Stimulated activated CD8-positive, alpha-beta memory T cell treated with anti-CD3 and anti-CD28 coated beads, Interleukin-12 subunit alpha, Interleukin-12 subunit beta, amount 100 ng/mL, for 24 hours (primary cell): ENCODE data around the gene HOXA2.

ENCODE experiments used
- DNase-seq: peaks from one replicate; pipeline ENCODE4 v3.0.0-alpha.2; 2020; ENCODE audit errors: extremely low read depth

Gene HOXA2

DNA sequence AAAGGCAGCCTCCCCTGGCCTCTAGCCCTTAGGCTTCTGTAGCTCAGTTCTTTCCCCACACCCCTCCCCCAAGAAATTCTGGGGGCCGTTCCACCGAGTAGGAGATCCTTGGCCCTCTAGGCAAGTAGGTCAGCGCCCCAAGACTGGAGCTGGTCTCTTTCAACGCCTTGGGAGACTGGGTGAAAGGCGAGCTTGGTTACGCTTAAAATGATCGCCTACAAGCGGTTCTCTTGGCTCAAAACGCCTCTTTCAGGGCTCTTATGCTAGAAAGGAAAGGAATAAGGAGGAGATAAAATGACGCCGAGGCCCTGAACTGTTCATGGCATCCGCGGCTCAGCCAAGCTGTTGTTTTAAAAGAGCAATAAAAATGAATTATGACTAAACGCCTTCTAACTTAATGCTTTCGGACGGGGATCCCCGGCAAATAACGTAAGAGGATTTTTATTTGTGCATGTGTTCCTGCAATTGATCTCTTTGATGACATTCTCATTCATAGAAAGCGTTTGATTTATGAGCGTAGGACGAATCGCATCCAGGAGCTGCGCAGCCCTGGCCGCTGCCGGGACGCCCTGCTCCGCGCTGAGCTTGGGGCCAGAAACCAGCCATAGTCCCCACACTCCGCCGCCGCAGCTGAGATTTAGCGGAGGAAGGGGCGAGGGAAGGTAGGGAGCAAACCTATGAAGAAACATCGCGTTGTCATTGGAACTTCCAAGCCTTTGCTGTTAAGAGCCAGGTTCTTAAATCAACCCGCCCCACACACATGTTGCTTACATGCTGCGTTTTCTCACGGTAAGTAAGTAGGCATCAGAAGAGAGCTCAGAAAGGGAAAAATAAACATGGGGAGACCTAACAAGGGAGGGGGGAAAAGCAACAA lies 3.7 kb downstream of the HOXA2 start:
- no peak for DNase-seq

DNA sequence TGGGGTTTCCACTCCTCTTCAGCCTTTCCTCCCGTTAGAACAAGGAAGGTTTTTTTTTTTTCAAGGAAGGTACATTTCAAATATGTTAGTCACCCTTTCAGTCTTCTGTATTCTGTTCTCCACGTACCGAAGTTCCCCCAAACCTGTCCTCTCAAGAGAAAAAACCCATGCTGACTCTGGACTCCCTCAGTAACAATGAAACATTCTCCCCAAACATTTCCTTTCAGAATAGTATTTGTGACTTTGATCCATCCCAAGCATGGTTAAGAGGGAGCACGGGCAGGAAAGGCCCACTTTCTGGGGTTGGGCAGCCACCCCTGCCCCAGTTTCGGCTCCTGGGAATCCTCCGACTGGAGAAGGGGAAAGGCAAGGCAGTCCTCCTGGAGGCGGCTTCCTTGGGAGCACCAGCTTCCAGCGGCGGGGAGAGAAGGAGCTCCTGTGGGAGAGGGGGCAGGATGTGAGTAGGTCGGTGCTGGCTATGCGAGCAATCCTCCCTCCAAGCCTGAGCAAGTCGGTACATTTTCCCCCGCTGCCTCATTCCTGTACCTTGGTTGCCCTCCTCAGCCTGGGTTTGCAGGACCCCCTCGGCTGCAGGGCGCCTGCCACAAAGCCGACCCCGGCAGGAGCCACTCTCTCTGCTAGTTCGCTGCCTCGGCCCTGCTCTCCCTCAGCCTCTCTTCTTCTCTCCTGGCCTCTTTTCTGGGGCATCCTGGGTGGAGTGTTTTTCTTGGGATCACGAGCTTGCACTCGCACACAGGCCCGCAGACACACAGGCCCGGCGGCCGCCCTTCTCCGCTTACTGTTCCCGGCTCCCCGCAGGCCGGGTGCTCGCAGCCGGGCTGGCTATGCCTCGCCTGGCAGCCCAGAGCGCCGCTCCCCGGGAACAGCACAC lies 4.6 kb downstream of the HOXA2 start:
- no peak for DNase-seq

DNA sequence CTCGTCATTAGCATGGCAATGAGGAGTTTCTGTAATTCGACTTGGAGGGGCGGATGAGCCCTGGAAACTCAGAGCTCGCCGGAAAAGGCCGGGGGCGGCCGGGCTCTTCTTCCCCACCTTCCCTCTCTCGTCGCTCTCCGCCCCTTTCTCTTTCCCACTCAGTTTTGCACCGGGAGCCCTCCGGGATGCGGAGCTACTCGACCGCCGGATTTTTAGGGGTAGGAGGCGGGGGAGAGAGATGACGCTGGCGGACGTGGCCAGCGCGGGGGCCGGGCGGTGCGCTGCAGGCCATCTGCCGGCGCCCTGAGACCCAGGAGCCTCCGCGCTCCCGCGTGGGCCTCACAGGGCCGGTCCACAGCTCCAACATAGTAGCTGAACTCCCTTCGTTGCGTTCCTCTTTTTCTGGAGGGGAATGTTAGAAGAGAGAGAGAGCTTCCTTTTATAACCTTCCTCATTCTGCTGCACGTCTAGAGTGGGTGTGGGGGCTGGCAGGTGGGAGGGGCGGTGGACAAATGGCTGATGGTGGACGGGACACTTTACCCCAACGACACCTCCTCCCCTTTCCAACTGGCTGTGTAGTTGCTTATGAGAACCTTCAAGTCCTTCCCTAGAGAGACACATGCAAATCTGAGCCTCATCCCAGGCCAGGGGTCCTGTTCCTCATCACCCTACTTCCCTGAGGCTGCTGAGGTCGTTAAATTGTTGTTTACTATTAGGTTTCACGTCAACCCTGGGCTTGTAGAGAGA lies 5.5 kb downstream of the HOXA2 start:
- no peak for DNase-seq

DNA sequence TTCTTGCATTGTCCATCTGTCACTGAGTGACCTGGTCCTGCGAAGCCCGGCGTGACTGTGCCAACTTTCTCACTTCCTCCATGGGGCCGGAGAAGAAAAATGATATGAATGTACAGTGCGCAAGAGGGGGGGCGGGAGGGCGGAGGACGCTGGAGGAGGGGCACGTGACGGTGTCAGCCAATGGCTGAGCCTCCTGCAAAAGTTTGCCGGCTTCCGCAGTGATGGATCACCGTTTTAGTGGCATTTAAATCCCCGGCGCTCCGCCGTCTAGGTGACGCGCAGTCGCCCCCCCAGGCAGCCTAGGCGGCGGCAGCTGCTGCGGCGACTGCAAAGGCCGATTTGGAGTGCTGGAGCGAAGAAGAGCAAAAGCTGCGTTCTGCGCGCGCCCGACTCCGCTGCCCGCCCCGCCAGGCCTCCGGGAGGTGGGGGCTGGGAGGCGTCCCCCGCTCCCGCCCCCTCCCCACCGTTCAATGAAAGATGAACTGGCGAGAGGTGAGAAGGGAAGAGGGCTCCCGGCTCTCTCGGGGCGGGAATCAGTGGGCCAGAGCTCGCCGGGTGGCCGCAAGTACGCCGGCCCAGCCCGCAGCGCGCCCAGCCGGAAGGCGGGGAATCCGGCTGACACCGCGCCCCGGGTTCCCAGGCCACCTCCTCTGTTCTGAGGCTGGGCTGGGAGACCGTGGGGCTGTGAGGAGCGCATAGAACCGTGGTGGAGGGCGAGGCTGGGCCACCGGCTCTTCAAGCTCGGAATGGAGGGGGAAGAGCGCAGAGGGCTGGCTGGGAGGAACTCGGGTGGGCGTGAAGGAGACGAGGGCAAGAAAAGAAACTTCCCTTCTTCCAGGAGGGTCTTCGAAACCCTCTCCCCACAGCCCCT lies 6.4 kb downstream of the HOXA2 start, which contains the start of gene HOXA1:
TSS of gene HOXA1 (minus strand) at position 104 of the 871 bp plus-strand sequence. CDS start at position 16, 88 bp downstream.
- peak; percentile 31 for DNase-seq

DNA sequence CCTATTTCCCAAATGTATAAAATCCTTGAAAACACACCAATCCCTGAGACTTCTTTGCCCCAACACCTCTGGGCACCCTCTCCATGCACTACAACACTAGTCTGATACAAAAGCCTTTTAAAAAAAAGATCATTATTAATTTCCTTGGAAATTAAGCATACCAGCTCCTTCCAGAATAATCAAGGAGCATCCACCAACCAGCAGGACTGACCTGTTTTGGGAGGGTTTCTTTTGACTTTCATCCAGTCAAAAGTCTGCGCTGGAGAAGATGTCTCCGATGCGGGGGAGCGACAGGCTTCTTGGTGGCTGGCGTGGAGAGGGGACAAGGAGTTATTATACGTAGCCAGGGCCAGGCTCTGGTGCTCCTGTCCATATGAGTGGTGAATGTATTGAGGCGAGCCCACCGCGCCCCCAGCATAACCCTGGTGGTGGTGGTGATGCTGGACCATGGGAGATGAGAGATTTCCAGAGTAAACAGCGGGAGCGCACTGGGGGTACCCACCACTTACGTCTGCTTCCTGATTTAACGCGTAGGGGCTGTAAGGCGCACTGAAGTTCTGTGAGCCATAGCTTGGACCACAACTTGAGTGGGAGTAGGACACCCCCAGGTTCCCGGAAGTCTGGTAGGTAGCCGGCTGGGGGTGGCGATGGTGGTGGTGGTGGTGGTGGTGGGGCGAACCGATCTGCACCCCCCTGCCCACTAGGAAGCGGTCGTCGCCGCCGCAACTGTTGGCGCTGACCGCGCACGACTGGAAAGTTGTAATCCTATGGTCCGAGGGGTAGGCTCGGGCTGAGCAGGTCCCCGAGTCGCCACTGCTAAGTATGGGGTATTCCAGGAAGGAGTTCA lies 7.2 kb downstream of the HOXA2 start:
- DNase-seq, result no peak

DNA sequence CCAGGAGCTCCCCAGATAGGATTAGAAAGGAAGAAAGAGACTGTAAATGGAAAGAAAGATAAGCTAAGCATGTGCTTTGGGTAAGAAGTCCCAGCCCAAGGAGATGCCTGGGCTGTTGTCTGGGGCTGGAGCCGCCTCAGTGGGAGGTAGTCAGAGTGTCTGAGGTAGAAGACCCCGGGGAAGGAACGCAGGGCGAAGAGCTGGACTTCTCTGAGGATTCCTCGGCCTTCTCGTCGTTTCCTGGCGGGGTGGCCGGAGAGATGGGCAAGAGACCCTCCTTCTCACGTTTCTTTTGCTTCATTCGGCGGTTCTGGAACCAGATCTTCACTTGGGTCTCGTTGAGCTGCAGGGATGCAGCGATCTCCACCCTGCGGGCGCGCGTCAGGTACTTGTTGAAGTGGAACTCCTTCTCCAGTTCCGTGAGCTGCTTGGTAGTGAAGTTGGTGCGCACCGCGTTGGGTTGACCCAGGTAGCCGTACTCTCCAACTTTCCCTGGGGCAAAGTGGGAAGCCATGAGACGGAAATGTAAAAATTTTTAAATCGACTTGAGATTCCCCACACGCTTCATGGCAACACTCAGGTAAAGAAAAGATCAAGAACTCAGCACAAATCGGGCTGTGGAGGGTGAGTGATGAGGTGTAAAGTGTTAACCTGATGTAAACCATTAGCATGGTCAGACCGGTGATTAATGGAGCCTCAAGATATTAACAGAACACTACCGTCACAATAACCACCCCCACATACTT lies 8.0 kb downstream of the HOXA2 start:
- DNase-seq, result no peak

DNA sequence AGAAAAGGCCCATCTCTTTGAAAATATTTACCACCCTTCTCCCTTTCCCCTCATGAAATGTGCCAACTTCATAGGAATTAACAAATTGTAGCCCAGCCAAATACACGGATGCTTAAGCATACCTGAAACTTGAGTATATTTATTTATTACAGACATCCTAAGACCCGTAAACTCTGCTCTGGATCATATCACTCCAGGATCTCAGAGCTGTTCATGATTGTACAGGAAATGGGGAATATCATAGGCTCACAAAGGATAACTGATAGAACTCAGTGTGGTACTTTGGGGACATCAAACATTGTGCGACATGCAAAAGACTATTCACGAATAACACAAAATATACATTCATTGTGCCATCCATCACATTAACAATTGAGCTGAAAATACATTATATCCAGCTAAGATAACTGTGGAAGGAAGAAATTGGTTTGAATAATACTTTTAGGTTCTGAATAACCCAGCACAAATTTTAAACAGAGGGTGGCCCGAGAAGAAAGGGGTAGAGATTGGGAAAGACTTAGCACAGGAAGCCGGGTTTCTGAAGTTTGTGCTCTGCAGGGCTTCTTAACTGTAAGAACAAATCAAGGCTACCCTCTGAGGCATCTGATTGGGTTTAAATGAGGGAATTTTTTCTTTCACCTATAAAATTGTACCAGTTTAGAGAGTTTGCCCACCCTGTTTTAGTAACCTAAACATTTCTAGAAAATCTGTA lies 9.1 kb downstream of the HOXA2 start:
- no peak for DNase-seq

DNA sequence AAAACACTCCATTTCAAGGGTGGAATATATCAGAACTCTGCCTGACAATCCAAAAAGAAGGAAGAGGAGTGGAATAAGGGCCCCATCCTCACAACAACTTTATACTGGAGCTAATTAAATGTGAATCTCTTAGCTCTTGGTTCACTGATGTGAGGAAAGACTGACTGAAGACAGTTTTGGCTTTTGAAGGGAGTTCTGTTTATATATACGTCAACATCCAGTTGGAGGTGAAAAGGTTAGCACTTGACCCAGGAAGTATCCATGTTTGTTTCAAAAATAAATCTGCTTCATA lies 9.7 kb downstream of the HOXA2 start:
- no peak for DNase-seq

DNA sequence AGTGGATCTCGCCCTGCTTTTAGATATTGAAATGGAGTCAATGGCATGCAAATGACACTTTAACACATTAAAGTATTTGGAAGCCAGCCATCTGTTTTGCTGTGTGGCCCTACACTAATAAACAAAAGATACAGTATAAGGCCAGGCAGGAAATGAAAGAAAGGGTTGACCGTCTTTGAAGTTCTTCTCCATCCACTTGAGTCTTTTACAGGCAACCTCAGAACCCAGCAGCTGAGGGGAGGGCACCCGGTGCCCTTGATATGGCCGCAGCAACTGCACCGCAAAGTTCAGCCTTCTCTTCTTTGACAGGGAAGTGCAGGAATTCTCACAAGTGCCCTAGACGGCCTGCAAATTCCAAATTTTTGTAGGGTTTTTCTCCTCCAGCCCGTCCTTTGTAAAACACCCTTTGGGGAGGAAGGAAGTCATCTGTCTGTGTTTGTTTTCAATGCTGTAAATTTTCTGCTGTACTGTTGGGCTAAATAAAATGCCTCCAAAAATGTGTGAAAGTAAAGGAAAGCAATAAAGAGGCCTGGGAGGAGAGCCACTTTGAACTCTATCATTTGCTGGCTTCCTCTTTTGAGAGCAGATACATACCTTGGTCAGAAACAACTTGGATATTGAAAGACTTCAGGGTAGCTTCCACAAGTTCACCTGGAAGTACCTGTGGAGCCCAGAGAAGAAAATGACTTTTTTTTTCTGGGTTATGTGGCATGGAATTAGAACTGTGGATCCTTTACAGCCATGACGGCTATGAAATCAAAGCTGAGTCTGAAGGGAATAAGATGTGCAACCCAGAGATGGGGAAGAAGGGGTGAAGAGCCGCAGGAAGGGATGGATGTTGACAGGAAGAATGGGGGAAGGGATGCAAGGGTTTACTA lies 10.3 kb downstream of the HOXA2 start:
- no peak for DNase-seq

DNA sequence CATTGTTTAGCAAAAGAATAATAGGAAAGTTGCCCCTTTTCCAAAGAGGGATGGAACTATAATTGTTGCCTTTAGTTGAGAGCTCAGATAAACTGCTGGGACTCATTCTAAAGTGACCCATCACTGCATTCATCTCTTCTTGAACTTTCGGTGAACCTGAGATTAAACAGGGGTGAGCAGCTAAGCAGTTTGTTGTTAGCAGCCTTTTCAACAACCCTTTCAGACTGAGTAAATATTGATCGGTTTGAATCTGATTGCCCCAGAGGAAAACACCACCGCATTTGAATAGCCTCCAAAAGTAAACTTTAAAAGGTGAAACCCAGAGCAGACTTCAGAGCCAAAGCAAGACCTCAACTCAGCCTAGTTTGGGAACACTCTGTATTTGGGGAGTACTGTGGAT lies 11.4 kb downstream of the HOXA2 start:
- DNase-seq, result no peak

DNA sequence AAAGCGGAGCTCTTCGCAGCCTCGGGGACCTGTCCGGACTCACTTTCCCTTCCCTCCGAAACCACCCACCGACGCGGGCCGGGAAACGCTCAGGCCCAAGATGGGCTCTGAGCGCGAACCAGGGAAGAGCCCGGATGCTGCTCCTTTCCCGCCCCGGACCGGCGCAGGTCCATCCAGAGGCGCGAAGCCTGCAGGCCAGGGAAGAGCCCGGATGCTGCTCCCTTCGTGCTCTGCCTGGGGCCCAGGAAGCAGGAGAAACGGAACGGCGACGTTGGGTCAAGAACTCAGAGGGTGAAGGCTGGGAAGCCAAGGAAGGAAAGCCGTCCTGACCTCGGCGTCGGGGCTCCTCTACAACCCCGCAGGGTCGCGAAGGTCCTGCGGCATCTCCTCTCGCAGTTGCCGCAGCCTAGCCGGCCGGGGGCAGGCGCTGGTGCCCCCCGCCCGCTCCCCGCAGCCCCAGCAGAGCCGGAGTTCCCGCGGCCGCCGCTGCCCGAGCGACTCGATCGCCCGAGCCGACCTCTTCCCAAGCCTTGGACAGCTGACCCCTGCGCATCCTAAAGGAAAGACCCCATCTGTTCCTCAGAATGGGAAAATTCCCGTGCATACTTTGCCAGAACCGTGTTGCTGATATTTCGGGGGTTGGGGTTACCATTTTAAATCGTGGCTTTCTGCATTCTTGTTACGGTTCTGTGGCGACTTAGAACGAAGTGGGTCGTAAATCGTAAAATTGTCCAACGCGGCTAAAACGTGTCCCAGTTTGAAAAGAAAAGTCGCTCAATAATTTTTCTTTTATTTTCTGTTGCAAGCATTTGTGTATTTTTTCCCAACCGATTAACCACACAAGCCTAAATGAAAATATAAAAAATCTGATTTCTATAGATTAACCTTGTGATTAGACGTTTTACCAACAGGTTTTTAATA lies 14.2 kb downstream of the HOXA2 start:
- DNase-seq, result no peak

DNA sequence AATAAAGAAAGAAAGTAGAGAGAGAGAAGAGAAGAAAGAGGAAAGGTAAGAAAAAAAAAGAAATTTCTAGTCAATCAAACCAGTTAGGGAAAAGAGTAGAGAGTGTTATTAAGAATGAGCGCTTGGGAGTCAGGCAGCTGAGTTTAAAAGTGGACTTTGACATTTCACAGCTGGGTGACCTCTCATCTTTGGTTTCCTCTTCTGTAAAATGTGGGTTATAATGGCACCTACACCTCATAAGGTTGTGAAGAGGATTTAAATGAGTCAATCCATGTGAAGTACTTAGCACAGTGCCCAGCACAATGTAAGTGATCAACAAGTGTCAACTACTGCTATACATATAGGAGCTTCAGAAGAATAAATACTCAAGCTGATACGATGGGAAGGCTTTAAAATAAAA lies 18.8 kb downstream of the HOXA2 start:
- no peak for DNase-seq

DNA sequence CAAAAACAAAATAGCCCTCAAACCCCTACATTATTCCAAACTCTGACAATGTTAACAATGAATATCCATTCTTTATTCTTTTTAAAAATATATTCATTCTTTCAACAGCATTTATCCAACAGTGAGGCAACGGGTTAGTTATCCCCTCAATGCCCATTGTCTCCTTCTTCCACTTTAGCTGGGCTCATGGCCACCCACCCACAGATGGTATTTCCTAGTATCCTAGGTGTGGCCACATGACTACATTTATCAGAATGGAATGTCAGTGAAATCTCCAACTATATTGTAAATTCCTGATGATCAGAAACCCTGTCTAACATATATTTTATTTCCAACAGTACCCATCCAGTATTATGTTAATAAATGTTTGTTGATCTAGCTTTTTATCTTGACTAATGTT lies 20.3 kb downstream of the HOXA2 start:
- no peak for DNase-seq

DNA sequence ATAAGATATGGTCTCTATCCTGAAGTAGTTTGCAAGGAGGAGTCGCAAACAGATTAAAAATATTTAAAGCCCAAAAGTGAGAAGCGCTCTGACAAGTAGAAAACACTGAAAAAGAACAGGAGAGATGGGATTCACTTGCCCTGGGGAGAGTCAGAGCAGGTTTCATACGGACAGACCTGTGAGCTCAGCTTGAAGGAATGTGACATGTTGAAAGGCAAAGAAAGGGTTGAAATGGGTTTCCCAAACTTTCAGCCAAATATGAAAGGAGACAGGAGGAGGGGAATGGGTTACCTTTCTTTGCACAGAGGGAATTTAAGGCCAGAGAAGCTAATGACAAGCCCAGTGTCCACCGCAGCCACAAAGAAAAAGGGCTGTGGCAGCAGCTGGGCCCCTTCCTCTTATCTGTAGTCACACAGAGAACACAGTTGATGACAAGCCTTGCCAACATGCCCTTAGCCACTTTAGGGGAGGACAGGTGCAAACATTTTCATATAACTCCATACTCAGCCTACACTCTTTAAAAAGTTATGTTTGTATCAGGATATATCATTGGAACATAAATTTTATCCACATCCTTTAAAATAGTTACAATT lies 21.5 kb downstream of the HOXA2 start:
- no peak for DNase-seq

DNA sequence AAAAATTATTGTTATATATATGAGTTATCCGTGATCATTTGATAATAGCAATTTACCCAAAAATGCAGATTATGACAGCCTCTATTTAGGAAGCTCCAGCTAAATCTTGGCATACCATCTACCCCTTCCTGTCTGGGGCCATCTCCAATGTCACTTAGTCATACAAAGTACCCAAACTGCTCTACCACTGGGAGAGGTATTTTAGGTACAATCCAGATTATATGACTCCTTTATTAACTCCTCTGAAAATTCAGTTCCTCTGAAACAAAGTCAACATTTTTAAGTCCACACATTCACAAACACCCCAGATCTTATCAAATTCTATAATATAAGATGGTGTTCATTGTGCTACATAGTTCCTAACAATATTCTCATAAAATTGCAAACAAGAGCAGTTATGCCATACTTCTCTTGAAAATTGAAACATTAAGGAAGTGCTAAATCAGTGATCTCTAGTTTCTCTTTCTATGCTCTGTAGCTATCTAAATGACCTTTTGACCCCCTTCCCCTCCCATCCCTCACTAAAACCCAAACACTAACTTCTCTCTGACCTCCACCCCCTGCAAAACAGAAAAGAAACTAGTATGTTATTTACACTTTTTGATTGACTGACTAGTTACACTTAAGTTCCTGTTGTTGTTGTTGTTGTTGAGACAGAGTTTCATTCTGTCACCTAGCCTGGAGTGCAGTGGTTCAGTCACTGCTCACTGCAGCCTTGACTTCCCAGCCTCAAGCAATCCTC lies 23.1 kb downstream of the HOXA2 start:
- no peak for DNase-seq
